T-helper 1 cell treated with Interleukin-12 subunit alpha and Interleukin-12 subunit beta and Interleukin-4 antibody, amounts not matched to agents 30 μg/mL and 1 μg/mL, for 36 hours (primary cell): ENCODE results near the gene SMC5.
"Not testable (repeated sequence)": the region's sequence is repeated elsewhere in the genome, so short reads cannot be mapped to it uniquely, and the experiment has no call there.

Experiments used
- H3K27ac Mint-ChIP-seq: one replicate; pipeline ENCODE4 v1.8.0; 2021; ENCODE audit warnings: mild to moderate bottlenecking, mixed read lengths
- H3K27me3 Mint-ChIP-seq: one replicate; pipeline ENCODE4 v1.8.0; 2021; ENCODE audit warnings: low read depth, mixed read lengths
- H3K36me3 Mint-ChIP-seq: one replicate; pipeline ENCODE4 v1.8.0; 2021; ENCODE audit warnings: low read depth, mixed read lengths
- H3K4me1 Mint-ChIP-seq: one replicate; pipeline ENCODE4 v1.8.0; 2021; ENCODE audit warnings: low read depth, mixed read lengths
- H3K4me3 Mint-ChIP-seq: one replicate; pipeline ENCODE4 v1.8.0; 2021; ENCODE audit warnings: mild to moderate bottlenecking, moderate library complexity, mixed read lengths
- H3K9me3 Mint-ChIP-seq: one replicate; pipeline ENCODE4 v1.8.0; 2021; ENCODE audit warnings: mixed read lengths

The SMC5 gene

DNA sequence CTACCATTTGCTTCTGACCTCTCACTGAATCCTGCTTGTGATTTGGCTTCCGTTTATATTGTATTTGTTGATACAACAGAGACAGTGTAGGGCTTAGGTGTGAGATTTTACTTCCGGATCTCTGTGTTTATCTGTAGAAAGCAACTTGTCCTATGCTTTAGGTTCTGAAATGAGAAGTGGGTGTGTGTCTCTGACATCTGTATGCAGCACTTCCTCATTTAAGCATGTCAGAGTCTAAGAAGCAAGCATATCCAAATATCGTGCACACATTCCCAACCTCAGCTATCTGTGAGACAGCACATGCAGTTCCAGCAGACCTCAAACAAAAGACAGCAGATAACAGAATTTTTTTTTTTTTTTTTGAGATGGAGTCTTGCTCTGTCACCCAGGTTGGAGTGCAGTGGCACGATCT is 139.4 kb downstream of the SMC5 start:
- H3K27me3 Mint-ChIP-seq: no peaks in the 10 kb centered on the region
- no peaks in the 10 kb centered on the region for H3K36me3 Mint-ChIP-seq
- peak overlapping the region; percentile 63 for H3K4me3 Mint-ChIP-seq
- no peaks in the 10 kb centered on the region for H3K9me3 Mint-ChIP-seq
- peaks cover 36% of the 10 kb centered on the region for H3K4me1 Mint-ChIP-seq
- H3K27ac Mint-ChIP-seq: peak overlapping the region; percentile 74

DNA sequence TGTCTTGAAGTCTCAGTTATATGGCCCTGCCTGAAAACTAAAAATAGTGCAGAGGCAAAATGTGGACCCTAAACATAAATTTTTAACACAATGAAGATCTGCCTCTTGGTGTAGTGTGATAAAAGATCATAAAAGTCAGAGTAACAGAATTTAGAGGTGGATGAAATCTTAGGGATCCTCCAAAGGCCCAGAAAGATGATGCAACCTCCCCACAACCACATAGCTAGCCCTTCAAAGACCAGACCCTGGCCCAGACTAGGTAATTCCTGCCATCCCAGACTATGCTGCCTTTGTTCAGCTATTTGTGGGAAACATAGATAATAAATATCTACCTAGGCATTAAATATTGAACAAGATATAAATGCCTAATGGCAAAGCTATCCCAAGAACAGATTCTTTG is 140.4 kb downstream of the SMC5 start:
- no peaks in the 10 kb centered on the region for H3K9me3 Mint-ChIP-seq
- peak overlapping the region; percentile 36 for H3K27ac Mint-ChIP-seq
- H3K27me3 Mint-ChIP-seq: no peaks in the 10 kb centered on the region
- no peaks in the 10 kb centered on the region for H3K36me3 Mint-ChIP-seq
- peaks cover 35% of the 10 kb centered on the region for H3K4me1 Mint-ChIP-seq
- H3K4me3 Mint-ChIP-seq: no peak overlapping the region

DNA sequence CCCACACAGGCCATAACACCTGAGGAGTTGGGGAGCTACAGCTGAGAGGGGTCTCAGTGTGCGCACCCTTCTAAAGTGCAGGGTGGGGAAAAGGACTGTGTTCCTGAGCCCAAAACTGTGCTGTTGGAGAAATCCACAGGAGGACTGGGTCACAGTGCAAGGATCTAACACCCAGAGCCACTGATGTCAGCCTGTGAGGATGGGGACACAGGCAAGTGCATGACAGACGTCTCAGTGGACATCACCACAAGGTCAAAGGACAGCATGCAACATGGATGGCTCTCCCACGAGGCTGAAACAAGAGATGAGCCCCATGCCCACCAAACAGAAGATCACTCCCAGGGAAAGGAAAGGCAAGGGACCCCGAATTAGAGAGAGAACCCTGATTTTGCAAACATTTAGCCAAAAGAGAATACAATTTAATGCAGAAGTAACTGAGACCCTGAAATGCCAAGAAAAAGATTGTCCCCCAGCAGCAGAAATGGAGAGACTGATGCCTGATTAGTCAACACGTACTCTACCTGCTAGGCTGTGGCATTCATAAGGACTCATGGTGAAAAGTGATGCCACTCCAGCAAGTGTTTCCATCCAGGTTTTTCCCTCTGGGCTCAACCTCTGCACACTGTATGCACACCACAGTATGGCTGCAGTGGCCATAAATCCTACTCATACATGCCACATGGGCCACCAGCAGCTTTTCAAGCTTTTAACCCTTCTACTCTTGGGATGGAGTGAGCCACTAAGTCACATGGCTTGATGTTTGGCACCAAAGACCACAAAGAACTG is 141.5 kb downstream of the SMC5 start:
- Mint-ChIP-seq H3K27me3 (no peaks in the 10 kb centered on the region), H3K4me1 (peaks cover 41% of the 10 kb centered on the region), H3K4me3 (no peak overlapping the region), H3K27ac (peak overlapping the region; percentile 24), H3K9me3 (no peaks in the 10 kb centered on the region), H3K36me3 (no peaks in the 10 kb centered on the region)

DNA sequence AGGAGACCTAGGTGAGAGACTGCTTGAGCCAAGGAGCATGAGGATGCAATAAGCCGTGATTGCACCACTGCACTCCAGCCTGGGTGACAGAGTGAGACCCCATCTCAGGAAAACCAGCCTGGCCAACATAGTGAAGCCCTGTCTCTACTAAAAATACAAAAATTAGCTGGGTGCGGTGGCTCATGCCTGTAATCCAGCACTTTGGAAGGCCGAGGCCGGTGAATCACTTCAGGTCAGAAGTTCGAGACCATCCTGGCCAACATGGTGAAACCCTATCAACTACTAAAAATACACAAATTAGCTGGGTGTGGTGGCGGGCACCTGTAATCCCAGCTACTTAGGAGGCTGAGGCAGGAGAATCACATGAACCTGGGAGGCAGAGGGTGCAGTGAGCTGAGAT is 142.5 kb downstream of the SMC5 start:
- H3K27me3 Mint-ChIP-seq, H3K27ac Mint-ChIP-seq, H3K4me3 Mint-ChIP-seq, H3K36me3 Mint-ChIP-seq, H3K9me3 Mint-ChIP-seq: not testable (repeated sequence)
- H3K4me1 Mint-ChIP-seq: peaks cover 44% of the 10 kb centered on the region

DNA sequence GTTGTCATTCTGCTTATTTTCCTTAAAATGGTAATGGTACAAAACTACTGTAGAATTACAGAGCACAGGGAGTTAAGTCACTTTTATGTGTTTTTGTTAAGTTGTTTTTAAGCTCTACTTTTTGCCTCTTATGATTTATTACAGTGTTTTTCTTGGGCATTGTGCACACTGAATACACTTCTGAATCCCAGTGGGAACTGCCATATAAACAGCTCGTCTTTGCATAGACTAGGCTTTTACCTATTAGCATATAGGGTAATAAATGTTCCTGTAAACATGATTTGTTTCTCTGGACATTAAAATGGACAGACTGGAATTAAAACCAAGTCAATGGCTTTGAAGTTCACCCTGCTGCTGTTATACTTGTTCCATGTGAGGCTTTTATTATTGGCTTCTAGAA is 143.4 kb downstream of the SMC5 start:
- Mint-ChIP-seq H3K4me3 (no peak overlapping the region), H3K27me3 (no peaks in the 10 kb centered on the region)

DNA sequence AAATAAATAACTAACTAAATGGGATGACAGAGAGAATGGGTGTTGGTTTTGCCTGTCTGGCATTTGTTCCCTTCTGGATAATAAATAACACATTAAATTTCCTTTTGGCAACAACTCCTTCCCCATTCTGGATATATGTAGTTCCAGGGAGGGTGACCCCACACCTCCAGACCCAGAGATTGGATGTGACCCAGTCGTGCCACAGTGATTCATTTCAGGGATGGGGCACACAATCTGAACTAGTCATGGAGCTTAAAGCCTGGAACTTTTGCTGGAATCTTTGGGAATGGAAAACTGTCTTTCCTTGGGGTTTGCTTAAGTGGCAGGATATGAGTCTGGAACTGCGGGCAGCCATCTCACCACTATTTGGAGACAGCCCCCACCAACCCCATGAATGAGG is 144.4 kb downstream of the SMC5 start:
- H3K4me1 Mint-ChIP-seq: peaks cover 46% of the 10 kb centered on the region
- H3K27me3 Mint-ChIP-seq: no peaks in the 10 kb centered on the region
- H3K4me3 Mint-ChIP-seq: no peak overlapping the region
- no peaks in the 10 kb centered on the region for H3K9me3 Mint-ChIP-seq
- peaks cover 2% of the 10 kb centered on the region for H3K36me3 Mint-ChIP-seq
- no peak overlapping the region for H3K27ac Mint-ChIP-seq

More for the DNA sequence above, 143.4 kb downstream of the SMC5 start:
- H3K4me1 Mint-ChIP-seq: peaks cover 48% of the 10 kb centered on the region
- peaks cover 2% of the 10 kb centered on the region for H3K36me3 Mint-ChIP-seq
- no peak overlapping the region for H3K27ac Mint-ChIP-seq
- H3K9me3 Mint-ChIP-seq: no peaks in the 10 kb centered on the region

DNA sequence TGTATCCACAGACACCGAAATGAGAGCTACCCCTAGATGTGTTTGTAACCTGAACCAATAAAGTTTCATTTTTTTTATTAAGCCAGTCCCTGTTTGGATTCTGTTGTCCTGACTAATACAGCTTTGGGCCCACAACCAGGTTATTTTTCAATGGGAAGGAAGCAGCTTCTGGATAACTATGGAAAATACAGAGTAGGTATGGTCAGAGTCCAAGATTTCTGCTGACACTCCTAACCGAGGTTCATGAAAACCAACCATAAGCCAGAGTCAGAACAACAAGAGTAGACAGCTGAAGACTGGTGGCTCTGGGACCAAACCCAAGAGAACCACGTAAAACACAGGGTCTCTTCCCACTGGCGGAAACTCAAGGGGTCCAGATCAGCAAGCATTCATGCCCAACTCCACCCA is 144.8 kb downstream of the SMC5 start:
- Mint-ChIP-seq H3K4me3 (no peak overlapping the region), H3K27ac (no peak overlapping the region), H3K27me3 (no peaks in the 10 kb centered on the region), H3K4me1 (peaks cover 45% of the 10 kb centered on the region), H3K36me3 (peaks cover 2% of the 10 kb centered on the region), H3K9me3 (no peaks in the 10 kb centered on the region)

DNA sequence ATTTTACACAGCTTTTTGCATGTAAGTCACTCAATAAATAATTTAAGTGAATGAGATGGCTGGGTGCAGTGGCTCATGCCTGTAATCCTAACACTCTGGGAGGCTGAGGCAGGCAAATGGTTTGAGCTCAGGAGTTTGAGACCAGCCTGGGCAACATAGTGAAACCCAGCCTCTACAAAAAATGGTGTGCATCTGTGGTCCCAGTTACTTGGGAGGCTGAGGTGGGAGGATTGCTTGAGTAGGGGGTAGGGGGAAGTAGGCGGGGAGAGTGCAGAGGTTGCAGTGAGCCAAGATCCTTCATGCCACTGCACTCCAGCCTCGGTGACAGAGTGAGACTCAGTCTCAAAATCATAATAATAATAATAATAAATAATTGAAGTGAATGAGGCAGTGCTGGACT is 145.5 kb downstream of the SMC5 start:
- H3K4me3 Mint-ChIP-seq: no peak overlapping the region
- no peaks in the 10 kb centered on the region for H3K27me3 Mint-ChIP-seq
- peaks cover 41% of the 10 kb centered on the region for H3K4me1 Mint-ChIP-seq
- H3K27ac Mint-ChIP-seq: no peak overlapping the region
- no peaks in the 10 kb centered on the region for H3K9me3 Mint-ChIP-seq
- H3K36me3 Mint-ChIP-seq: peaks cover 2% of the 10 kb centered on the region
